Posterior cingulate gyrus (tissue), 11 donors: ENCODE measurements around the gene MRTFA.

Experiments
- DNase-seq, 10 donors: peaks; one replicate each; pipeline versions ENCODE4 v3.0.0 to v3.0.0-alpha.2; 2020 to 2021; ENCODE audit warnings: mixed read lengths in 3 of 10
- intact Hi-C: fragments of 100-400 bp; cut with DNase I; formaldehyde crosslinking; loops from one replicate; pipeline ENCODE4 v1.15.1; 2023

The MRTFA gene

DNA sequence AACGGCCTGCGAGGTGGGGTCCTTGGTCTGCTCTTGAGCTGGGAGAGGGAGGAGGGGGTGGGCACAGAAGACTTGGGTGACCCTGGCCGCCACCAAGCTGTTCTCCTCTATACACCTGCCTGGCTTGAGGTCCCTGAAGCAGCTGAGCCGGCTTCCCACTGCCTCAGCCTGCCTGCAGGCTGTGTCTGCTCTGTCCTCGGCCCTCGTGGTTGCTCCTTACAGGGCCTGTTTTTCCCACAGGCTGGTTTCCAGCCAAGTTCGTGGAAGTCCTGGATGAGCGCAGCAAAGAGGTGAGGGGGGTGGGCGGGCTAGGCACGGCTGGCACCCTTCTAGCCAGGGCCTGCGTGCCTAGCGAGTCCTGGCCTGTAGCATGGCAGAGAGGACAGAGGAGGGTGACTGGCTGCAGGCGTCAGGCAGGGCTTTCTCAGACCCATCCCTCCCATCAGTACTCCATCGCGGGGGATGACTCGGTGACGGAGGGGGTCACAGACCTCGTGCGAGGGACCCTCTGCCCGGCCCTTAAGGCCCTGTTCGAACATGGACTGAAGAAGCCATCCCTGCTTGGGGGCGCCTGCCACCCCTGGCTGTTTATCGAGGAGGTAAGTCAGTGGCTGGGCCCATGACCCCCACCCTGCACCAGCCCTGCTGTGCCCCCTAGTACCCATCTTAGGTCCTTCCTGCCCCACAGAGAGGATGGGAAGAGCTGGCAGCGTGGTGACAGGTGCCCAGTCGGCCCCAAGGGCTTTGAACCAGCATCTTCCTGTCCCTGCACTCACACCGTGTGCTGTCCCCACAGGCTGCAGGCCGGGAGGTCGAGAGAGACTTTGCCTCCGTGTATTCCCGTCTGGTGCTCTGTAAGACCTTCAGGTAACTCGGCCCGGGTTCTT lies 228.4 kb downstream of the MRTFA start:
- intact Hi-C loops: no loop called here
- peak in 2 of 10 donors; percentile 58 to 75 for DNase-seq

DNA sequence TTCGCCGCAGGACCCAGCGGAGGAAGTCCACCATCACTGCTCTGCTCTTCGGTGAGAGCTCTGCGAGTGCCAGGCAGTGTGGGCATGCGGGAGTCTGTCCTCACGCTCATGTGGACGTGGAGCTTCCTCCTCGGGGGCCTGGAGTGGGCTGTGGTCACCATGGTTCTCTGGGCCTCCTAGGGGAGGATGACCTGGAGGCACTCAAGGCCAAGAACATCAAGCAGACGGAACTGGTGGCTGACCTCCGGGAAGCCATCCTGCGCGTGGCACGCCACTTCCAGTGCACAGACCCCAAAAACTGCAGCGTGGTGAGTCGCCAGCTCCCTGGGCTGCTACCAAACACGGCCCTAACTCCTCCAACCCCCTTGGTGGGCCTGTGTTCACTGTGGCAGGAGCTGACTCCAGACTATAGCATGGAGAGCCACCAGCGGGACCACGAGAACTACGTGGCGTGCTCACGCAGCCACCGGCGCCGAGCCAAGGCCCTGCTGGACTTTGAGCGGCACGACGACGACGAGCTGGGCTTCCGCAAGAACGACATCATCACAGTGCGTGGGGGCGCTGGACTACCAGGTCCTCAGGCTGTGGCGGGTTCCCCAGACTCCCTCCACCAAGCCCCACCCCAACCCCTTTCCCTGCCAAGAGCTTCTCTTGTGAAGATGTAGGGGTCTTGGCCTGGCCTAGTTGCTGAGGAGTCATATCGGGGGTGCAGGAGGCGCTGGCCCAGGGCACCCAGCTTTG lies 229.3 kb downstream of the MRTFA start:
- intact Hi-C loops: no loop called here
- DNase-seq: peak in 2 of 10 donors; percentile 64 to 79

DNA sequence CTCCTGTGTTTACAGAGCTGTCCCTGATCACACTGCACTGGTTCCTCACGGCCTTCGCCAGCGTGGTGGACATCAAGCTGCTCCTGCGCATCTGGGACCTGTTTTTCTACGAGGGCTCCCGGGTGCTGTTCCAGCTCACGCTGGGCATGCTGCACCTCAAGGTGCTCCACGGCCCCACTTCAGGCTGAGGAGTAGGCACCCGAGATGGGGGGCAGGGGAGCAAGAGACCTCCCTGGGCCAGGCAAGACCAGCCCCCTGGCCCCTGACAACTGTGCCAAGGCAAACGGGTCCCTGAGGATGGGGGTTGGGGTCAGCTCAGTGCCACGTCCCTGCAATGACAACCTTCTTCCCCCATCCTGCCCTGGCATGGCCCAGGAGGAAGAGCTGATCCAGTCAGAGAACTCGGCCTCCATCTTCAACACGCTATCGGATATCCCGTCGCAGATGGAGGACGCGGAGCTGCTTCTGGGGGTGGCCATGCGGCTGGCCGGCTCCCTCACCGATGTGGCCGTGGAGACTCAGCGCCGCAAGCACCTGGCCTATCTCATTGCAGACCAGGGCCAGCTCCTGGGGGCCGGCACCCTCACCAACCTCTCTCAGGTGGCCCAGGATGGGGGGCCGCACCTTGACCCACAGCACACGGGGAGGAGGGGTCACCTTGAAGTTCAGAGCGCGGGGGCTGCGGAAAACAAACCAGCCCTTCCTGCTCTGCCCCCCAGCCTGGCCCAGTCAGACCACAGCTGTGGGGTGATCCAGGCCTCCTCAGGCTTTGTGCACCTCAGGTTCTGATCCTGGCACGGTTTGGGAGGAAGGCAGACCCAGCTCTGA lies 230.2 kb downstream of the MRTFA start:
- peak in 3 of 10 donors; percentile 60 to 83 (median 77) for DNase-seq

DNA sequence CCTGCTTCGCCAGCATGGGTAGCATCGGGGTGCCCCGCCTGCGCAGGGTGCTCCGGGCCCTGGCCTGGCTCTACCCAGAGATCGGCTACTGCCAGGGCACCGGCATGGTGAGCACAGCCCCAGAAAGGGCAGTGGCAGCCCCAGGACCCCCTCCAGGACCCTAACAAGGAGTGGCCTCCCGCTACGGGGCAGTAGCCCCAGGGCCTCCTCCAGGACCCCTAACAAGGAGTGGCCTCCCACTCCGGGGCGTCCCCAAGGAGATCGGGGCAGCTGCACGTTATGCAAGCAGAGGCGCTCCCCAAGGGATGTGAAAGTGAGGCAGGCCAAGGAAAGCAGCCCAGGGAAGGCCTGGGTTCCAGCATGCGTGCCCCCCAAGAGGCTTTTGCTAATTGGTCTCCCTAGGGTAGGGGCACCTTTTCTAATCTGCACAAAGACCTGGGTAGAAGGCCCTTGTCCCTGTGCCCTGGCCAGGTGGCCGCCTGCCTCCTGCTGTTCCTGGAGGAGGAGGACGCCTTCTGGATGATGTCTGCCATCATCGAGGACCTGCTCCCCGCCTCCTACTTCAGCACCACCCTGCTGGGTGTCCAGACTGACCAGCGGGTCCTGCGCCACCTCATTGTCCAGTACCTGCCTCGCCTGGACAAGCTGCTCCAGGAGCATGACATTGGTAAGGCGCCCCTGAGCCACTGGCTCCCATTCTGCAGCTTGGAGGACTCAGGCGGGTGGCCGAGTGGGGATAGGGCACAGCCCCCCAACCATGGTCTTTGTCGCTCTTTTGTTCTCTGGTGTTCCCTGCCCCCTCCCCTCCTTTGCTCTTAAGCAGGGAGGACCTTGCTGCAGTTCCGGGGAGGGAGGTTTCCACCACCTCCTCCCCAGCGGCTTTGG lies 231.1 kb downstream of the MRTFA start:
- intact Hi-C loops: no loop called here
- DNase-seq: peak in 3 of 10 donors; percentile 70 to 83 (median 73)

More for the DNA sequence above, 230.2 kb downstream of the MRTFA start:
- intact Hi-C loops: no loop called here

DNA sequence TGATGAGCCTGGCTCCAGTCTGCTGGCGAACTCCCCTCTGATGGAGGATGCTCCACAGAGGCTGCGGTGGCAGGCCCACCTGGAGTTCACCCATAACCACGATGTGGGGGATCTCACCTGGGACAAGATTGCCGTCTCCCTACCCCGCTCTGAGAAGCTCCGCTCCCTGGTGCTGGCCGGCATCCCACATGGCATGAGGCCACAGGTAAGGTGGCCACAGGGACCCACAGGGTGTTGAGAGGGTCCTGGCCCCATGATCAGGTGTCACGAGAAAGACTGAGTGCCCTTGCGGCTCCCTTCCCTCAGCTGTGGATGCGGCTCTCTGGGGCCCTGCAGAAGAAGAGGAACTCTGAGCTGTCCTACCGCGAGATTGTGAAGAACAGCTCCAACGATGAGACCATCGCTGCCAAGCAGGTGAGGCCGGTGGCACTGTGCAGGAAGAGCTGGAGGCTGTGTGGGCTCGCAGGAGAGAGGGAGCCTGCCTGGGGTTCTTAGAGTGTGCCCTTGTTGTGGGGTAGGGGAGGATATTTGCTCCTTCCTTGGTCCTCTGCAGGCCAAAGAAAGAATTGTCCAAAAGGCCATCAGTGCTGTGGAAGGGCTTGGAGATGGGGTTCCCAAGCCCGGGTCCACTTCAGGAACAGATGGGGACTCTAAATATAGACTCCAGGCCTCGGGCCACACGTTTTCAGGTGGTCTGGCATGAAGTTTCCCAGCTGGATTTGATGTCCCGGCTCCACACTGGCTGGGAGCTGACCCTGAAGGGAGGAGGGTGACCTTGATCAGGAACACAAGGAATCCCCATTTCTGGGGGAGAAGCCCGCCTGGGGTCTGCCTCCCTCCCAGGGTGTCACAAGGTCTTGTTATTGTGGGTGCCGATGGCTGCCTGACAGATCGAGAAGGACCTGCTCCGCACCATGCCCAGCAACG lies 232.0 kb downstream of the MRTFA start:
- intact Hi-C loops: no loop called here
- DNase-seq: peak in 2 of 10 donors; percentile 19 to 61

DNA sequence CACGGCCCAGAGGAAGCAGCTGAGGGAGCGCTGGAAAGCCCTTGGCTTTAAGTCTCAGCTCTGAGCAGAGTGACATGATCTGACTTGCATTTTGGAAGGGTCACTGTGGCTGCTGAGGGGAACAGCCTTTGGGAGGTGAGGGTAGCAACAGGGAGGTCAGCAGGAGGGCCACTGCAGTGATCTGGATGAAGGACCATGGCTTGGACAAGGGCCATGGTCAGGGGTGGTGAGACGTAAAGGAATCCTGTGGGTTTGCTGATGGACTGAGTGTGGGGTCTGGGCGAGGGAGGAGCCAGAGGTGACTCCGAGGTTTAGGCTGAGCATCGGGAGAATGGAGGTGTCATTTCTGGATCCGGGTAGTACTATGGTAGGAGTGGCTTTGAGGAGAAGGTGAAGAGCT lies 232.9 kb downstream of the MRTFA start:
- peak in 2 of 10 donors; percentile 10 to 25 for DNase-seq

DNA sequence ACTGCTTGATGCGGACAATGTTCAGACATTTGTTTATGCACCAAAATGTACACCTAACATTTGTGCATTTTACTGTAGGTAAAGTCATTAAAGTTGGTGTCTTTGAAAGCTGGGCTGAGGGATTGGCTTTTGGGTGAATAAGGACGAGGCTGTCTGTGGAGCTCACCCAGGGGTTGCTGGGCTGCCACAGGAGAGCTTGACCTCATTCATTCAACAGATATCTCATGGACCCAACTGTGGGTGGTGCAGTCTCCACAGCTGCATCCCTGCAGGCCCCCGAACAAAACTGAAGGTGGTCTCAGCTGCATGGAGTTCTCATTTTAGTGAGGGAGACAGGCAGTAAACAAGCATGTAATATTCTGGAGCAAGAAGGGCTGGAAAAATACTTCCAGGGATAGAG lies 233.4 kb downstream of the MRTFA start:
- intact Hi-C loops: no loop called here
- DNase-seq: peak in 1 of 10 donors; percentile 33

More for the DNA sequence above, 232.9 kb downstream of the MRTFA start:
- intact Hi-C loops: no loop called here

DNA sequence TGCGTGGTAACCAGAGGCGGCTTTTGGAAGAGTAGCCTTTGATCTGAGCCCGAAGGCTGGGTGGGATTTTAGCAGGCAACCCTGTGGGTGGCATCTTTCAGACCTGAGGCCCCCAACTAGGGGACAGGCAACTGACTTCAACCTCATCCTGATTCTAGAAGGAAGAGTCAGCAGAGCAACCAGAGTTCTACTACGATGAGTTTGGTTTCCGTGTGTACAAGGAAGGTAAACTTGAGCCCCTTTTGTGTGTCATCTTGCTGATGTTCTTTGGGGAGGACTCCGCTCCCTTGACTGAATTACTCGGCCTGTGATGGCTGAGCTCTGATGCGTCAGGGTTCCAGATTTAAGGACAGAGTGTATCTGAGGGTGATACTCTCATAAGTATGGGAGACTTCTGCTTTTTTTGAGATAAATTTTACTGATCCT lies 234.5 kb downstream of the MRTFA start:
- intact Hi-C loops: no loop called here
- DNase-seq: peak in 1 of 10 donors; percentile 40

DNA sequence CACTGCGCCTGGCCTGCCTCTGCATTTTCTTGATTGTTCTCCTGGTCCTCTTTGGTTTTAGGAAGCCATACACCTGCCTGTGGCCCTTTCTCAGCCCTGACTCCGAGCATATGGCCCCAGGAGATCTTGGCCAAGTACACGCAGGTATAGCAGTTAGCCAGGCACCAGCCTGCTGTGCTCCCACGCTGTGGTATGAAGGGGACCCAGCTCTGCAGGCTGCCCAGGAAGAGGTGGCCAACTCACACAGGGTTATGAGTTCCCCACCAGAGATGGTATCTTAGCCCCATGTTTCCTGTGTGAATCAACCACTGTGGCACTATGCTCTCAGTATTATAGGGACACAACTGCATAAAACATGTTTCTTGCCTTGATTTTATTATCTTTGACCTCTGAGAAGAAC lies 235.0 kb downstream of the MRTFA start:
- intact Hi-C loops: no loop called here
- DNase-seq: peak in 1 of 10 donors; percentile 31

DNA sequence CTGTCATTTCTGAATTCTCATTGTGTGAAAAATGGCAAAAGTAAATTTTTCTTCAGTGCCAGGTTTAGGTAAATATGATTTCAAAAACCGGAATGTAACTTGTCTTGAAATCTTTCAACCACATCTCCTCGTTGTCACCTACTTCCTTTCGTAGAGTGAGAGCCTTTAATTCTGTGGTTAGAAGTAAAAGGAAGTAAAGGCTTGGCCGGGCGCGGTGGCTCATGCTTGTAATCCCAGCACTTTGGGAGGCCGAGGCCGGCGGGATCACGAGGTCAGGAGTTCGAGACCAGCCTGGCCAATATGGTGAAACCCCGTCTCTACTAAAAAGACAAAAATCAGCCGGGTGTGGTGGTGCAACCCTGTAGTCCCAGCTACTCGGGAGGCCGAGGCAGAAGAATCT lies 236.4 kb downstream of the MRTFA start:
- peak in 1 of 10 donors; percentile 59 for DNase-seq
- intact Hi-C loops: no loop called here

DNA sequence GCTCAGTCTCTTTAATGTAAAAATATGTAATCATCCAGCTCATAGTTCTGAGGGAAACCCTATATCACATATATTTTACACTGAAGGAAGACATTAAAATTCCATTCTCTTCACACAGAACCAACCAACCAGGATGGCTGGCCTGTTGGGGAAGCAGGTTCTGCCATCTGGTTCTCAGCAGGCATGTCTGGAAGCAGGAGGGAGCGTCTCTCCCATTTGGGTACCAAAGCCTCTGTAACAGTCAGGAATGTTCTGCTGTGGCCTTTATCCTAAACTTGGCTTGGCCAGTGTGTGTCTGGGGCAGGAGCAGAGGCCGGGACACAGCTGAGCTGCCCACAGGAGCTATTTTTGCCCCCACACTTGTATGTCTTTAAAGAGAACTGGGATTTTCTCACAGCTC lies 236.9 kb downstream of the MRTFA start:
- peak in 2 of 10 donors; percentile 67 to 80 for DNase-seq
- intact Hi-C loops: no loop called here

DNA sequence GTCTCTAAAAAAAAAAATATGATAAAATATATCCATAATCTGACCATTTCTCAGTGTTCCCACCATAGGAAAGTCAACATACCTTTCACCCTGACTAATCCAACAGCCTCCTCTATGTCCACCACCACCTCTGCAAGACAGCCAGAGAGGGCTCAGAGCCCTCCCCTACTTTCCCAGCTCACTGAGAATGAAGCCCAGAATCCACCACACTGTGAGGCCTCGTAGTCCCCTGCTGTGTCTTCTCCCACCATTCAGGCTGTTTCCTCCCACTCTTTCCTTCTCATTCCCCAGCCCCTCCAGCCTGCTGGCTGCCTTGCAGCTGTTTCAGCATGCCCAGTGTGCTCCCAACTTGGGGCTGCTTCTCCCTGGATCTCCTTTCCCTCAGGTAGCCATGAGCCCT lies 239.1 kb downstream of the MRTFA start:
- DNase-seq: peak in 2 of 10 donors; percentile 51 to 59
- intact Hi-C loops: no loop called here

DNA sequence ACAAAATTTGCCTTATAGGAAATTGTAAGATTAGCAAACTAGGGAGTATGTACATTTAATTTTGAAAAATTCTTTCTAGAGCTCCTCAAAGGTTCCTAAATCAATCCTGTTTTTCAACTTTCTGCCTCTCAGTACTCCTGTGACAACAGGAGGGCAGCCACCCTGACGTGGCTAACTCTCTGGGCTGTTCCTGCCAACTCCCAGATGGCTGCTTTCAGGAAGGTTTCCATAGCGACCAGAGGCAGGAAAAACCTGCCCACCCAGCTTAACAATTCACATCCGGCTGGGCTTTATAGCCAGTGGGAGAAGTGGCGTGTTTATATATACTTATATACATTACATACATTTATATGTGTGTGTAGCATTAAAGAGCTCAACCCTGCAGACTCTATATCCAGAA lies 239.6 kb downstream of the MRTFA start:
- intact Hi-C loops: no loop called here
- peak in 4 of 10 donors; percentile 29 to 85 (median 82) for DNase-seq

DNA sequence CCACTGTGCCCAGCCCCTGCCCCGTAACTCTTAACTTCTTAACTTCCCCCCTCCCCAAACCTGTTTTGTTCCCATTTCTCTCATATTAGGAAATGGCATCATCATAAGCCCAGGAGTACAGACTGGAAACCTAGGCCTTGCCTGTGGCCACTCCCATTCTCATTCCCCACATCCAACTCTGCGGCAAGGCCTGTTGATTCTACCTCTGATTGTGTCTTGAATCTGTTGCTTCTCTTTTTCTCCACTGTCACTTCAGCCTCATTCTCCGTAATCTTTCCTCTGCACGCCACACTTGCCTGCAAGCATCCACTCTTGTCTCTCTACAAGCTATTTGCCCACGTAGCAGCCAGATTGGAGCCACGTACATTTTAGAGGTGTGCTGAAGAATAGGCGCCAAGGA lies 240.9 kb downstream of the MRTFA start:
- intact Hi-C loops: no loop called here
- no peak for DNase-seq

DNA sequence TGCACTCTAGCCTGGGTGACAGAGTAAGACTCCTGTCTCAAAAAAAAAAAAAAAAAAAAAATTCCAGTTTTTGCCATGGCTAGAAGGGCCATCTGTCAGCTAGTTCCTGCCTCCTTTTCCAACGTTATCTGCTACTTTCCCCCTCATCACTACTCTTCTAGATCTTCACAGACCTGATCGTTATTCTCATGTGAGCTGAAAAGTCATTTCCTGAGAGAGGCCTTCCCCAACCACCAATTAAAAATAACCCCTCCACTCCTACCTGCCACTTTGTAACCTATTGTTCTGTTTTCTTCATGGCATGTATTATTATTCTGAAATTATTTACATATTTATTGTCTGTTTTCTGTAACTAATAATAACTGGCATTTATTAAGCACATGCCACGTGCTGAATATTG lies 241.9 kb downstream of the MRTFA start:
- intact Hi-C loops: no loop called here
- DNase-seq: no peak

DNA sequence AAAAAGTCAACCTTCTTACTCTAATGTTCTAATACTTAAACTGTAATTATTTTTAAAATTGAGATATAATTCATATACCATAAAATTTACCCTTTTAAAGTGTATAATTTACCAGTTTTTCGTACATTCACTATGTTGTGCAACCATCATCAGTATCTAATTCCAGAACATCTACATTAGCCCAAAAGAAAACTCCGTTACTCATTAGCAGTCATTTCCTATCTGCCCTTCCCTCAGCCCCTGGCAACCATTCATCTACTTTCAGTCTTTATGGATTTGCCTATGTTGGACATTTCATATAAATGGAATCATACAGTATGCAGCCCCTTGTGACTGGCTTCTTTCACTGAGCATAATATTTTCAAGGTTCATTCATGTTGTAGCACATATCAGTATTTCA lies 243.9 kb downstream of the MRTFA start:
- intact Hi-C loops: no loop called here

DNA sequence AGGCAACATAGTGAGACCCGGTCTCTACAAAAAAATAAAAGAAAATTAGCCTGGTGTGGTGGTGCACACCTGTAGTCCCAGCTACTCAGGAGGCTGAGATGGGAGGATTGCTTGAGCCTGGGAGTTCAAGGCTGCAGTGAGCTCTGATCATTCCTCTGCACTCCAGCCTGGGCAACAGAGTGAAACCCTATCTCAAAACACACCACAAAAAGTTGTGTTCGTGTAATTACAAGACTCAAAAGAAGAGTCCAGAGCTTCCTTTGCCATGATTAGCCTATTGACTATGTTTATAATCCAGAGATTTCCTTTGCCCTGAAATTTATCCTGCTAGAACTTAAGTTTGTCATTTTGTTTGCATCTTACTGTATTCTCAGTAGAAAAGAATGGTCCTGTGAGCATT lies 245.1 kb downstream of the MRTFA start:
- DNase-seq: no peak
- intact Hi-C loops: no loop called here

More for the DNA sequence above, 243.9 kb downstream of the MRTFA start:
- DNase-seq: no peak

DNA sequence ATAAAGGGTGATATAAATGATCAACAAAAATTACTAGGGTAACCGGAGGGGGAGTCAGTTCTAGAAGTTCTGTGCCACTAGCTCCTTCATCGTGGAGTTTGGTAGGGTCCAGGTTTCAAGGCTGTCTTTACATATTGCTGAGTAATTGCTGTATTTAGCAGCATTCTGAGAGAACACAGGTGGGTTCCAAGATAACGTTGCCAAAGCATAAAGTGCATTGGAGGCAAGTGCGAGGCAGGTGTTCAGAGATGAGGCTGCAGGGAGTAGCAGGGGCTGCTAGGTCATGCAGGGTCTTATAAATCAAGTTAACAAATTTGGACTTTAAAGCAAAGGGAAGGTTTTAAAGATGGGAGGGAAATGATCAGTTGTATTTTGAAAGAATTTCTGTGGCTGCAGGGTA lies 248.3 kb downstream of the MRTFA start:
- intact Hi-C loops: no loop called here

More for the DNA sequence above, 248.3 kb downstream of the MRTFA start:
- no peak for DNase-seq
